ENCODE results near the gene CAPN5. TPM values are rescaled to one million over a fixed set of nuclear protein-coding genes. Genes with fewer than 3 reads are reported as not detected.

The CAPN5 gene
- total RNA-seq, 1 experiment from 2014 or later, result 27.4 TPM

DNA sequence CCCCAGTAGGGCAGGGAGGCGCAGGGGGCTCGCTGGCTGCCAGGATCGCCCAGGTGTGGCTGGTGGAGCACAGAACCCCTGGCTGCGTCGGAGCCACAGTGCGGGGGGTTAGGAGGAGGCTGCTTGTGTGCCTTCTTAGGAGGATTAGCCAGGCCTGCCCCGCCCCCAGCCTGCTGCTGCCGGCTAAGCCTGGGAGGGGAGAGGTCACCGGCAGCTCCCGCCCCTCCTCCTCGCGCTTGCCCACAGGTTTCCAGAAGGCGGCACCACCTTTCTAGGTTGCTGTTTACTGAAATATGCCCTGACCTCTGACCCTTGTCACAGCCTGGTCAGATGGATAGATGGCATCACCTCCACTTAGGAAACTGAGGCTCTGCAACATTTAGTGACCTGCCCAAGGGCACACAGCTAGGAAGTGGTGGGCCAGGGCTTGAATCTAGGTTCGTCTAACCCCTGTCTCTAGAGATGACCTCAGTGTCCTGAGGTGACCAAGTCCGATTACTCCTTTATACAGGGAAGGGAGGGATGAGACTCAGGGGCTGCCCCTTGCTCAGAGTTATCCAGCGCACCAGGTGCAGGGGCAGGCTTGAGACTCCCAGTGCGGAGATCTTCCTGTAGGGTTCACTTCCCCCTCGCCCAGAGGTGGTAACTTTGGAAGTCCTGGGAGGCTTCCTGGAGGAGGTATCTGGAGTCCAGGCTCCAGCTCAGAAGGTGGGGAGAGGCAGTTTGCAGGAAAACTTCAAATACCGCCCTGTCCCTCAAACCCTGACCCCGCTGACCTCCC, 105.3 kb downstream of the CAPN5 start:
- ChIA-PET POLR2A (interaction anchor here (1.0 kb wide), 1 partner anchor 25 kb away, joined by 4 read pairs; no protein-coding TSS in a partner anchor), CTCF (interaction anchor here (0.7 to 10.1 kb wide), 10 partner anchors 8 to 418 kb away, joined by 3 to 121 read pairs (median 4); partner anchors contain the start of genes AQP11 and MYO7A)
- Mint-ChIP-seq H3K27me3 (ENCODE audit: low read depth) (peaks cover 8% of the 10 kb centered on the region; the same call in 1 of the 2 replicates), H3K36me3 (no peaks in the 10 kb centered on the region), H3K27ac (no peak overlapping the region), H3K4me1 (peaks cover 70% of the 10 kb centered on the region), H3K9me3 (no peaks in the 10 kb centered on the region), H3K4me3 (no peak overlapping the region)
- TF ChIP-seq, protein P1, sequence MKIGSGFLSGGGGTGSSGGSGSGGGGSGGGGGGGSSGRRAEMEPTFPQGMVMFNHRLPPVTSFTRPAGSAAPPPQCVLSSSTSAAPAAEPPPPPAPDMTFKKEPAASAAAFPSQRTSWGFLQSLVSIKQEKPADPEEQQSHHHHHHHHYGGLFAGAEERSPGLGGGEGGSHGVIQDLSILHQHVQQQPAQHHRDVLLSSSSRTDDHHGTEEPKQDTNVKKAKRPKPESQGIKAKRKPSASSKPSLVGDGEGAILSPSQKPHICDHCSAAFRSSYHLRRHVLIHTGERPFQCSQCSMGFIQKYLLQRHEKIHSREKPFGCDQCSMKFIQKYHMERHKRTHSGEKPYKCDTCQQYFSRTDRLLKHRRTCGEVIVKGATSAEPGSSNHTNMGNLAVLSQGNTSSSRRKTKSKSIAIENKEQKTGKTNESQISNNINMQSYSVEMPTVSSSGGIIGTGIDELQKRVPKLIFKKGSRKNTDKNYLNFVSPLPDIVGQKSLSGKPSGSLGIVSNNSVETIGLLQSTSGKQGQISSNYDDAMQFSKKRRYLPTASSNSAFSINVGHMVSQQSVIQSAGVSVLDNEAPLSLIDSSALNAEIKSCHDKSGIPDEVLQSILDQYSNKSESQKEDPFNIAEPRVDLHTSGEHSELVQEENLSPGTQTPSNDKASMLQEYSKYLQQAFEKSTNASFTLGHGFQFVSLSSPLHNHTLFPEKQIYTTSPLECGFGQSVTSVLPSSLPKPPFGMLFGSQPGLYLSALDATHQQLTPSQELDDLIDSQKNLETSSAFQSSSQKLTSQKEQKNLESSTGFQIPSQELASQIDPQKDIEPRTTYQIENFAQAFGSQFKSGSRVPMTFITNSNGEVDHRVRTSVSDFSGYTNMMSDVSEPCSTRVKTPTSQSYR (CRISPR knock-in tag; IDR thresholded peaks at IDR 0.05), result peak; percentile 64; the same call in 1 of the 2 replicates
- TF ChIP-seq ZNF423 (CRISPR knock-in tag; IDR thresholded peaks at IDR 0.05) (0 out of 2 replicates have a peak, but pooled peaks have one; percentile 17), RELA (CRISPR knock-in tag; IDR thresholded peaks at IDR 0.05; ENCODE audit: borderline replicate concordance) (no peak)
- DNase-seq (ENCODE audit: low spot score) (peak; percentile 85), ATAC-seq (peak; percentile 69)

DNA sequence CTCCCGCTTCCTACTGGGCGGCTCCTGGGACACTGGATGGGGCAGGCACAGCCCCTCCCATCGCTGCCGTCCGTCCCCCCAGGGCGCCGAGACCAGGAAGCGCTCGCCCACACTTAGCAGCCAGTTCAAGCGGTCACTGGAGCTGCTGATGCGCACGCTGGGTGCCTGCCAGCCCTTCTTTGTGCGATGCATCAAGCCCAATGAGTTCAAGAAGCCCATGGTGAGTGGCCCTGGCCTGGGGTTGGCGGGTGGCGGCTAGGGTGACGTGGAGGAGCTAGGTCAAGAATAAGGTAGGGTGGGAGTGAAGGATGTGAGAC, 105.9 kb downstream of the CAPN5 start:
- CTCF ChIA-PET, result interaction anchor here (1.2 to 10.1 kb wide), 5 partner anchors 14 to 45 kb away, joined by 4 to 121 read pairs (median 5); partner anchors contain the start of gene MYO7A
- no peak overlapping the region for H3K27ac Mint-ChIP-seq
- H3K4me3 Mint-ChIP-seq, result no peak overlapping the region
- no peaks in the 10 kb centered on the region for H3K9me3 Mint-ChIP-seq
- no peak for DNase-seq (ENCODE audit: low spot score)
- H3K27me3 Mint-ChIP-seq (ENCODE audit: low read depth), result peaks cover 8% of the 10 kb centered on the region; the same call in 1 of the 2 replicates
- TF ChIP-seq, protein P2, sequence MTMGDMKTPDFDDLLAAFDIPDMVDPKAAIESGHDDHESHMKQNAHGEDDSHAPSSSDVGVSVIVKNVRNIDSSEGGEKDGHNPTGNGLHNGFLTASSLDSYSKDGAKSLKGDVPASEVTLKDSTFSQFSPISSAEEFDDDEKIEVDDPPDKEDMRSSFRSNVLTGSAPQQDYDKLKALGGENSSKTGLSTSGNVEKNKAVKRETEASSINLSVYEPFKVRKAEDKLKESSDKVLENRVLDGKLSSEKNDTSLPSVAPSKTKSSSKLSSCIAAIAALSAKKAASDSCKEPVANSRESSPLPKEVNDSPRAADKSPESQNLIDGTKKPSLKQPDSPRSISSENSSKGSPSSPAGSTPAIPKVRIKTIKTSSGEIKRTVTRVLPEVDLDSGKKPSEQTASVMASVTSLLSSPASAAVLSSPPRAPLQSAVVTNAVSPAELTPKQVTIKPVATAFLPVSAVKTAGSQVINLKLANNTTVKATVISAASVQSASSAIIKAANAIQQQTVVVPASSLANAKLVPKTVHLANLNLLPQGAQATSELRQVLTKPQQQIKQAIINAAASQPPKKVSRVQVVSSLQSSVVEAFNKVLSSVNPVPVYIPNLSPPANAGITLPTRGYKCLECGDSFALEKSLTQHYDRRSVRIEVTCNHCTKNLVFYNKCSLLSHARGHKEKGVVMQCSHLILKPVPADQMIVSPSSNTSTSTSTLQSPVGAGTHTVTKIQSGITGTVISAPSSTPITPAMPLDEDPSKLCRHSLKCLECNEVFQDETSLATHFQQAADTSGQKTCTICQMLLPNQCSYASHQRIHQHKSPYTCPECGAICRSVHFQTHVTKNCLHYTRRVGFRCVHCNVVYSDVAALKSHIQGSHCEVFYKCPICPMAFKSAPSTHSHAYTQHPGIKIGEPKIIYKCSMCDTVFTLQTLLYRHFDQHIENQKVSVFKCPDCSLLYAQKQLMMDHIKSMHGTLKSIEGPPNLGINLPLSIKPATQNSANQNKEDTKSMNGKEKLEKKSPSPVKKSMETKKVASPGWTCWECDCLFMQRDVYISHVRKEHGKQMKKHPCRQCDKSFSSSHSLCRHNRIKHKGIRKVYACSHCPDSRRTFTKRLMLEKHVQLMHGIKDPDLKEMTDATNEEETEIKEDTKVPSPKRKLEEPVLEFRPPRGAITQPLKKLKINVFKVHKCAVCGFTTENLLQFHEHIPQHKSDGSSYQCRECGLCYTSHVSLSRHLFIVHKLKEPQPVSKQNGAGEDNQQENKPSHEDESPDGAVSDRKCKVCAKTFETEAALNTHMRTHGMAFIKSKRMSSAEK (CRISPR knock-in tag; IDR thresholded peaks at IDR 0.05; ENCODE audit: borderline replicate concordance), result no peak
- TF ChIP-seq, protein P3, sequence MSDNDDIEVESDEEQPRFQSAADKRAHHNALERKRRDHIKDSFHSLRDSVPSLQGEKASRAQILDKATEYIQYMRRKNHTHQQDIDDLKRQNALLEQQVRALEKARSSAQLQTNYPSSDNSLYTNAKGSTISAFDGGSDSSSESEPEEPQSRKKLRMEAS (CRISPR knock-in tag; IDR thresholded peaks at IDR 0.05), result no peak
- no peaks in the 10 kb centered on the region for H3K36me3 Mint-ChIP-seq
- POLR2A ChIA-PET, result no interaction called here
- ATAC-seq, result no peak
- peaks cover 70% of the 10 kb centered on the region for H3K4me1 Mint-ChIP-seq

DNA sequence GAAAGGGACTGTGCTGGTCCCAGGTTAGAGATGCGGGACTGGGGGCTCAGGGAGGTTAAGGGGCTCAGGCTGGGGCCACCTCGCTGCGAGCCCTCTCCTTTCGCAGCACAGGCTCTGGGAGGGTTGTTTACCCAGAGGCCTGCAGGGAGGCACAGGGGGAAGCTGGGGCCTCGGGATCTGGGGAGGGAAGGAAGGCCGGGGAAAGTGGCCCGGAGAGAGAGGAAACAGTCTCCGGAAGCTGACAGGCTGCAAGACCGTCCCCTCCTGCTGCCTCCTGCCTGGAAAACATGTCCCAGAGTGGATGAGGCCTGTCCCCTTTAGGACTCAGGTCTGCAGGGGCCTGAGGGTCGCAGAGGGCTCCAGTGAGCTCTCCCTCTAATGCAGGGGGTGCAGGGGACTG, 106.7 kb downstream of the CAPN5 start:
- POLR2A ChIA-PET, result interaction anchor here (0.9 to 1.4 kb wide), 2 partner anchors 26 to 44 kb away, joined by 3 read pairs; no protein-coding TSS in a partner anchor
- Mint-ChIP-seq H3K27me3 (ENCODE audit: low read depth) (peaks cover 8% of the 10 kb centered on the region; the same call in 1 of the 2 replicates), H3K9me3 (peaks cover 4% of the 10 kb centered on the region), H3K4me1 (peaks cover 70% of the 10 kb centered on the region), H3K27ac (no peak overlapping the region), H3K36me3 (no peaks in the 10 kb centered on the region; the same call in 1 of the 2 replicates), H3K4me3 (no peak overlapping the region)
- DNase-seq (ENCODE audit: low spot score), result no peak
- CTCF ChIA-PET, result interaction anchor here (1.0 to 10.1 kb wide), 9 partner anchors 13 to 126 kb away, joined by 3 to 121 read pairs (median 5); partner anchors contain the start of gene MYO7A
- no peak for ATAC-seq
- TF ChIP-seq, protein P4, sequence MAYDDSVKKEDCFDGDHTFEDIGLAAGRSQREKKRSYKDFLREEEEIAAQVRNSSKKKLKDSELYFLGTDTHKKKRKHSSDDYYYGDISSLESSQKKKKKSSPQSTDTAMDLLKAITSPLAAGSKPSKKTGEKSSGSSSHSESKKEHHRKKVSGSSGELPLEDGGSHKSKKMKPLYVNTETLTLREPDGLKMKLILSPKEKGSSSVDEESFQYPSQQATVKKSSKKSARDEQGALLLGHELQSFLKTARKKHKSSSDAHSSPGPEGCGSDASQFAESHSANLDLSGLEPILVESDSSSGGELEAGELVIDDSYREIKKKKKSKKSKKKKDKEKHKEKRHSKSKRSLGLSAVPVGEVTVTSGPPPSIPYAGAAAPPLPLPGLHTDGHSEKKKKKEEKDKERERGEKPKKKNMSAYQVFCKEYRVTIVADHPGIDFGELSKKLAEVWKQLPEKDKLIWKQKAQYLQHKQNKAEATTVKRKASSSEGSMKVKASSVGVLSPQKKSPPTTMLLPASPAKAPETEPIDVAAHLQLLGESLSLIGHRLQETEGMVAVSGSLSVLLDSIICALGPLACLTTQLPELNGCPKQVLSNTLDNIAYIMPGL (CRISPR knock-in tag; IDR thresholded peaks at IDR 0.05), result no peak
- TF ChIP-seq MXD4 (CRISPR knock-in tag; IDR thresholded peaks at IDR 0.05; ENCODE audit: borderline replicate concordance) (no peak), NFYB (CRISPR knock-in tag; conservative IDR thresholded peaks at IDR 0.05; ENCODE audit: low read depth) (no peak), ZNF423 (CRISPR knock-in tag; IDR thresholded peaks at IDR 0.05) (no peak), FOXK1 (CRISPR knock-in tag; IDR thresholded peaks at IDR 0.05) (no peak), SOX15 (CRISPR knock-in tag; IDR thresholded peaks at IDR 0.05) (no peak)
- TF ChIP-seq, protein P5, sequence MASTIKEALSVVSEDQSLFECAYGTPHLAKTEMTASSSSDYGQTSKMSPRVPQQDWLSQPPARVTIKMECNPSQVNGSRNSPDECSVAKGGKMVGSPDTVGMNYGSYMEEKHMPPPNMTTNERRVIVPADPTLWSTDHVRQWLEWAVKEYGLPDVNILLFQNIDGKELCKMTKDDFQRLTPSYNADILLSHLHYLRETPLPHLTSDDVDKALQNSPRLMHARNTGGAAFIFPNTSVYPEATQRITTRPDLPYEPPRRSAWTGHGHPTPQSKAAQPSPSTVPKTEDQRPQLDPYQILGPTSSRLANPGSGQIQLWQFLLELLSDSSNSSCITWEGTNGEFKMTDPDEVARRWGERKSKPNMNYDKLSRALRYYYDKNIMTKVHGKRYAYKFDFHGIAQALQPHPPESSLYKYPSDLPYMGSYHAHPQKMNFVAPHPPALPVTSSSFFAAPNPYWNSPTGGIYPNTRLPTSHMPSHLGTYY (CRISPR knock-in tag; IDR thresholded peaks at IDR 0.05), result no peak
- TF ChIP-seq, protein P6, sequence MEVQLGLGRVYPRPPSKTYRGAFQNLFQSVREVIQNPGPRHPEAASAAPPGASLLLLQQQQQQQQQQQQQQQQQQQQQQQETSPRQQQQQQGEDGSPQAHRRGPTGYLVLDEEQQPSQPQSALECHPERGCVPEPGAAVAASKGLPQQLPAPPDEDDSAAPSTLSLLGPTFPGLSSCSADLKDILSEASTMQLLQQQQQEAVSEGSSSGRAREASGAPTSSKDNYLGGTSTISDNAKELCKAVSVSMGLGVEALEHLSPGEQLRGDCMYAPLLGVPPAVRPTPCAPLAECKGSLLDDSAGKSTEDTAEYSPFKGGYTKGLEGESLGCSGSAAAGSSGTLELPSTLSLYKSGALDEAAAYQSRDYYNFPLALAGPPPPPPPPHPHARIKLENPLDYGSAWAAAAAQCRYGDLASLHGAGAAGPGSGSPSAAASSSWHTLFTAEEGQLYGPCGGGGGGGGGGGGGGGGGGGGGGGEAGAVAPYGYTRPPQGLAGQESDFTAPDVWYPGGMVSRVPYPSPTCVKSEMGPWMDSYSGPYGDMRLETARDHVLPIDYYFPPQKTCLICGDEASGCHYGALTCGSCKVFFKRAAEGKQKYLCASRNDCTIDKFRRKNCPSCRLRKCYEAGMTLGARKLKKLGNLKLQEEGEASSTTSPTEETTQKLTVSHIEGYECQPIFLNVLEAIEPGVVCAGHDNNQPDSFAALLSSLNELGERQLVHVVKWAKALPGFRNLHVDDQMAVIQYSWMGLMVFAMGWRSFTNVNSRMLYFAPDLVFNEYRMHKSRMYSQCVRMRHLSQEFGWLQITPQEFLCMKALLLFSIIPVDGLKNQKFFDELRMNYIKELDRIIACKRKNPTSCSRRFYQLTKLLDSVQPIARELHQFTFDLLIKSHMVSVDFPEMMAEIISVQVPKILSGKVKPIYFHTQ (CRISPR knock-in tag; IDR thresholded peaks at IDR 0.05), result no peak
